ENCODE data around the gene SELENOO. TPM values are rescaled to one million over a fixed set of nuclear protein-coding genes. Genes with fewer than 3 reads are reported as not detected.

SELENOO gene
- total RNA-seq, 1 experiment from 2014 or later = 27.0 TPM

DNA sequence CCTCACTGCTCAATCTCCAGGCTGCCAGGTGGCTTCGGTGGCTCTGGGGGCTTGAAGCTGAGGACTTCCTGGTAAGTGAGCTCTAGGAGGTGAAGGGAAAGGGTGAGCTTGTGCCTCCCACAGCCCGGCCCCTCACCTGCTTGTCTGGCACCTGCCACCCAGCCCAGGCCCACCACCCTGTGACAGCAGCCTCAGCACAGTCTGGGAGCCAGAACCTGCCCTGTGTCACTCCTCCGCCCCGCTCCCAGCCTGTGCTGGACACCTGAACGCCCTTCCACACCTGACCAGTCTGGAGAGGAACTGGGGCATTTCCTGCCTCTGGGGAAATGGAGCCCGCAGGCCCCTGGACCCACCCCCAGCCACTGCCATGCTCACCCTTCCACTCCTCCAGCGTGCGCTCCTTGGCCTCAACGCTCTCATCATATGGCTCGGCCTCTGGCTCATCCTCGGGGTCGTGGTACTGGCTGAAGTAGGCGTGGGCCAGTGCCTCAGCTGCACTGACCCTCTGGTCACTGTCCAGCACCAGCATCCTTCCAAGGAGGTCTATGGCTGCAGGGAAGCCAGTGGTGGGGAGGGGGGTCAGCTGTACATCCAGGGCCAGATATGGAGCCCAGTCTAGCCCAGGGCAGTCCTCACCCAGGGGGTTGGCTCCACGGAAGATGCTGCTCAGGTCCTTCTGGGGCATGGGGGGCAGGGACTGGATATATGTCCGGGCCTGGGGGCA is 64.3 kb downstream of the SELENOO start:
- ChIA-PET CTCF (interaction anchor here (0.9 to 1.4 kb wide), 3 partner anchors 59 to 409 kb away, joined by 3 read pairs; no protein-coding TSS in a partner anchor), POLR2A (no interaction called here)
- no peaks in the 10 kb centered on the region for H3K36me3 Mint-ChIP-seq
- no peak for DNase-seq (ENCODE audit: low spot score)
- no peak for TF ChIP-seq TEAD1 (CRISPR knock-in tag; IDR thresholded peaks at IDR 0.05)
- TF ChIP-seq, protein P1, sequence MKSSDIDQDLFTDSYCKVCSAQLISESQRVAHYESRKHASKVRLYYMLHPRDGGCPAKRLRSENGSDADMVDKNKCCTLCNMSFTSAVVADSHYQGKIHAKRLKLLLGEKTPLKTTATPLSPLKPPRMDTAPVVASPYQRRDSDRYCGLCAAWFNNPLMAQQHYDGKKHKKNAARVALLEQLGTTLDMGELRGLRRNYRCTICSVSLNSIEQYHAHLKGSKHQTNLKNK (CRISPR knock-in tag; IDR thresholded peaks at IDR 0.05) = no peak
- TF ChIP-seq ZNF219 (CRISPR knock-in tag; IDR thresholded peaks at IDR 0.05; ENCODE audit: borderline replicate concordance) = no peak
- TF ChIP-seq, protein P2, sequence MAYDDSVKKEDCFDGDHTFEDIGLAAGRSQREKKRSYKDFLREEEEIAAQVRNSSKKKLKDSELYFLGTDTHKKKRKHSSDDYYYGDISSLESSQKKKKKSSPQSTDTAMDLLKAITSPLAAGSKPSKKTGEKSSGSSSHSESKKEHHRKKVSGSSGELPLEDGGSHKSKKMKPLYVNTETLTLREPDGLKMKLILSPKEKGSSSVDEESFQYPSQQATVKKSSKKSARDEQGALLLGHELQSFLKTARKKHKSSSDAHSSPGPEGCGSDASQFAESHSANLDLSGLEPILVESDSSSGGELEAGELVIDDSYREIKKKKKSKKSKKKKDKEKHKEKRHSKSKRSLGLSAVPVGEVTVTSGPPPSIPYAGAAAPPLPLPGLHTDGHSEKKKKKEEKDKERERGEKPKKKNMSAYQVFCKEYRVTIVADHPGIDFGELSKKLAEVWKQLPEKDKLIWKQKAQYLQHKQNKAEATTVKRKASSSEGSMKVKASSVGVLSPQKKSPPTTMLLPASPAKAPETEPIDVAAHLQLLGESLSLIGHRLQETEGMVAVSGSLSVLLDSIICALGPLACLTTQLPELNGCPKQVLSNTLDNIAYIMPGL (CRISPR knock-in tag; IDR thresholded peaks at IDR 0.05) = no peak
- TF ChIP-seq RORB (CRISPR knock-in tag; IDR thresholded peaks at IDR 0.05) = no peak
- no peak for TF ChIP-seq HMGA2 (CRISPR knock-in tag; IDR thresholded peaks at IDR 0.05)
- no peak for TF ChIP-seq ZNF396 (CRISPR knock-in tag; IDR thresholded peaks at IDR 0.05; ENCODE audit: borderline replicate concordance)
- TF ChIP-seq, protein P3, sequence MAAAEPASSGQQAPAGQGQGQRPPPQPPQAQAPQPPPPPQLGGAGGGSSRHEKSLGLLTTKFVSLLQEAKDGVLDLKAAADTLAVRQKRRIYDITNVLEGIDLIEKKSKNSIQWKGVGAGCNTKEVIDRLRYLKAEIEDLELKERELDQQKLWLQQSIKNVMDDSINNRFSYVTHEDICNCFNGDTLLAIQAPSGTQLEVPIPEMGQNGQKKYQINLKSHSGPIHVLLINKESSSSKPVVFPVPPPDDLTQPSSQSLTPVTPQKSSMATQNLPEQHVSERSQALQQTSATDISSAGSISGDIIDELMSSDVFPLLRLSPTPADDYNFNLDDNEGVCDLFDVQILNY (CRISPR knock-in tag; IDR thresholded peaks at IDR 0.05) = no peak
- TF ChIP-seq, protein P4, sequence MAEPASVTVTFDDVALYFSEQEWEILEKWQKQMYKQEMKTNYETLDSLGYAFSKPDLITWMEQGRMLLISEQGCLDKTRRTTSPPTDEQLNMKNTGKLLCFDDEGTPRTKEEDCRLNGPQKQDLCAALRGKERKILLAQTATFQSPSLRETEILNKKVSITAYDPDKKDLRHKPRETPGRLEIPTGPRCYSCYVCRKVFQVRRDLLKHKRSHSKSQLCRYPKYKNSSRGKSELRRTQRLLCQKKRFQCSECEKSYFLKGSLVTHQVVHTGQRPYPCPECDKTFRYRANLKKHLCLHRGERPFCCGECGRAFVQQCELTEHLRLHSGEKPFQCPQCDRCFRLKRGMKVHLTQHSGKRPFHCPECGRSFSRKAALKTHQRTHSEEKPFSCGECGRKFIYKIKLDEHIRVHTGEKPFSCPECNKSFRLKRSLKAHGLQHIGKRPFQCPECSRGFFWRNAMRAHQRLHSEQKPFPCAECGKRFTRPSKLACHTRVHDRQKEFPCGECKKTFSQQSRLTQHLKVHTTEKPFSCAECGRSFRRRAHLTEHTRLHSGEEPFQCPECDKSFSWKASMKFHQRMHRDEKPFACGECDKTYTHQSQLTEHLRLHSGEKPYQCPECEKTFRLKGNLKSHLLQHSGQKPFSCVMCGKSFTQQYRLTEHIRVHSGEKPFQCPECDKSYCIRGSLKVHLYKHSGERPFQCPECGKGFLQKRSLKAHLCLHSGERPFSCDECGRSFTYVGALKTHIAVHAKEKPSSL (CRISPR knock-in tag; conservative IDR thresholded peaks at IDR 0.05) = no peak
- TF ChIP-seq NFE2L1 (CRISPR knock-in tag; IDR thresholded peaks at IDR 0.05) = no peak
- TF ChIP-seq, protein P5, sequence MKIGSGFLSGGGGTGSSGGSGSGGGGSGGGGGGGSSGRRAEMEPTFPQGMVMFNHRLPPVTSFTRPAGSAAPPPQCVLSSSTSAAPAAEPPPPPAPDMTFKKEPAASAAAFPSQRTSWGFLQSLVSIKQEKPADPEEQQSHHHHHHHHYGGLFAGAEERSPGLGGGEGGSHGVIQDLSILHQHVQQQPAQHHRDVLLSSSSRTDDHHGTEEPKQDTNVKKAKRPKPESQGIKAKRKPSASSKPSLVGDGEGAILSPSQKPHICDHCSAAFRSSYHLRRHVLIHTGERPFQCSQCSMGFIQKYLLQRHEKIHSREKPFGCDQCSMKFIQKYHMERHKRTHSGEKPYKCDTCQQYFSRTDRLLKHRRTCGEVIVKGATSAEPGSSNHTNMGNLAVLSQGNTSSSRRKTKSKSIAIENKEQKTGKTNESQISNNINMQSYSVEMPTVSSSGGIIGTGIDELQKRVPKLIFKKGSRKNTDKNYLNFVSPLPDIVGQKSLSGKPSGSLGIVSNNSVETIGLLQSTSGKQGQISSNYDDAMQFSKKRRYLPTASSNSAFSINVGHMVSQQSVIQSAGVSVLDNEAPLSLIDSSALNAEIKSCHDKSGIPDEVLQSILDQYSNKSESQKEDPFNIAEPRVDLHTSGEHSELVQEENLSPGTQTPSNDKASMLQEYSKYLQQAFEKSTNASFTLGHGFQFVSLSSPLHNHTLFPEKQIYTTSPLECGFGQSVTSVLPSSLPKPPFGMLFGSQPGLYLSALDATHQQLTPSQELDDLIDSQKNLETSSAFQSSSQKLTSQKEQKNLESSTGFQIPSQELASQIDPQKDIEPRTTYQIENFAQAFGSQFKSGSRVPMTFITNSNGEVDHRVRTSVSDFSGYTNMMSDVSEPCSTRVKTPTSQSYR (CRISPR knock-in tag; IDR thresholded peaks at IDR 0.05) = no peak
- no peak overlapping the region for H3K4me3 Mint-ChIP-seq
- H3K27ac Mint-ChIP-seq = no peak overlapping the region
- peaks cover 8% of the 10 kb centered on the region for H3K4me1 Mint-ChIP-seq
- ATAC-seq = no peak
- H3K9me3 Mint-ChIP-seq = no peaks in the 10 kb centered on the region
- H3K27me3 Mint-ChIP-seq (ENCODE audit: low read depth) = peaks cover 45% of the 10 kb centered on the region

DNA sequence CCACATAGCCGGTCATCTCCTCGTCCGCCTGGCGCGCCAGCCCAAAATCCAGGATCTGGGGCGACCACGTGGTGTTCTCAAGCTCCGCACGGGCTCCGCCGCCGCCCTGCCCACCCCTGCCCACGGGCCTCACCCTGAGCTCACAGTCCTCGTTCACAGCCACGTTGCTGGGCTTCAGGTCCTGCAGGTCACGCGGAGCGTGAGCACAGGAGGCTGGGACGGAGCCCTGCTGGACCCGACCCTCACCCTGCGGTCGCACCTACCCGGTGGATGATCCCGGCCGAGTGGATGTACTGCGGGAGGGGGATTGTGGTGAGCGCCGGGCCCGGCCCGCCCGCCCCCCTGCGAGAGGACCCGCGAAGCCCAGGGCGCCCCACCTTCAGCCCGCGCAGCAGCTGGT is 66.2 kb downstream of the SELENOO start:
- ChIA-PET CTCF (interaction anchor here (0.5 to 2.4 kb wide), 17 partner anchors 8 to 258 kb away, joined by 3 to 20 read pairs (median 4); partner anchors contain the start of genes ADM2, HDAC10 and SCO2), POLR2A (interaction anchor here (1.1 to 1.3 kb wide), 3 partner anchors 15 to 40 kb away, joined by 3 to 4 read pairs (median 3); partner anchors contain the start of genes HDAC10 and PLXNB2)
- Mint-ChIP-seq H3K27ac (no peak overlapping the region), H3K4me1 (peaks cover 7% of the 10 kb centered on the region), H3K9me3 (no peaks in the 10 kb centered on the region), H3K4me3 (0 out of 2 replicates have a peak overlapping the region, but pooled peaks have one; percentile 27), H3K27me3 (ENCODE audit: low read depth) (peaks cover 54% of the 10 kb centered on the region), H3K36me3 (no peaks in the 10 kb centered on the region)
- no peak for DNase-seq (ENCODE audit: low spot score)
- ATAC-seq = no peak
- TF ChIP-seq, protein P6, sequence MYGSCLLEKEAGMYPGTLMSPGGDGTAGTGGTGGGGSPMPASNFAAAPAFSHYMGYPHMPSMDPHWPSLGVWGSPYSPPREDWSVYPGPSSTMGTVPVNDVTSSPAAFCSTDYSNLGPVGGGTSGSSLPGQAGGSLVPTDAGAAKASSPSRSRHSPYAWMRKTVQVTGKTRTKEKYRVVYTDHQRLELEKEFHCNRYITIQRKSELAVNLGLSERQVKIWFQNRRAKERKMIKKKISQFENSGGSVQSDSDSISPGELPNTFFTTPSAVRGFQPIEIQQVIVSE (CRISPR knock-in tag; IDR thresholded peaks at IDR 0.05; ENCODE audit: borderline replicate concordance) = no peak
- no peak for TF ChIP-seq IRF2 (CRISPR knock-in tag; IDR thresholded peaks at IDR 0.05; ENCODE audit: borderline replicate concordance, low read depth)
- TF ChIP-seq, protein P7, sequence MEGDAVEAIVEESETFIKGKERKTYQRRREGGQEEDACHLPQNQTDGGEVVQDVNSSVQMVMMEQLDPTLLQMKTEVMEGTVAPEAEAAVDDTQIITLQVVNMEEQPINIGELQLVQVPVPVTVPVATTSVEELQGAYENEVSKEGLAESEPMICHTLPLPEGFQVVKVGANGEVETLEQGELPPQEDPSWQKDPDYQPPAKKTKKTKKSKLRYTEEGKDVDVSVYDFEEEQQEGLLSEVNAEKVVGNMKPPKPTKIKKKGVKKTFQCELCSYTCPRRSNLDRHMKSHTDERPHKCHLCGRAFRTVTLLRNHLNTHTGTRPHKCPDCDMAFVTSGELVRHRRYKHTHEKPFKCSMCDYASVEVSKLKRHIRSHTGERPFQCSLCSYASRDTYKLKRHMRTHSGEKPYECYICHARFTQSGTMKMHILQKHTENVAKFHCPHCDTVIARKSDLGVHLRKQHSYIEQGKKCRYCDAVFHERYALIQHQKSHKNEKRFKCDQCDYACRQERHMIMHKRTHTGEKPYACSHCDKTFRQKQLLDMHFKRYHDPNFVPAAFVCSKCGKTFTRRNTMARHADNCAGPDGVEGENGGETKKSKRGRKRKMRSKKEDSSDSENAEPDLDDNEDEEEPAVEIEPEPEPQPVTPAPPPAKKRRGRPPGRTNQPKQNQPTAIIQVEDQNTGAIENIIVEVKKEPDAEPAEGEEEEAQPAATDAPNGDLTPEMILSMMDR (IDR thresholded peaks at IDR 0.05) = no peak
- TF ChIP-seq, protein P8, sequence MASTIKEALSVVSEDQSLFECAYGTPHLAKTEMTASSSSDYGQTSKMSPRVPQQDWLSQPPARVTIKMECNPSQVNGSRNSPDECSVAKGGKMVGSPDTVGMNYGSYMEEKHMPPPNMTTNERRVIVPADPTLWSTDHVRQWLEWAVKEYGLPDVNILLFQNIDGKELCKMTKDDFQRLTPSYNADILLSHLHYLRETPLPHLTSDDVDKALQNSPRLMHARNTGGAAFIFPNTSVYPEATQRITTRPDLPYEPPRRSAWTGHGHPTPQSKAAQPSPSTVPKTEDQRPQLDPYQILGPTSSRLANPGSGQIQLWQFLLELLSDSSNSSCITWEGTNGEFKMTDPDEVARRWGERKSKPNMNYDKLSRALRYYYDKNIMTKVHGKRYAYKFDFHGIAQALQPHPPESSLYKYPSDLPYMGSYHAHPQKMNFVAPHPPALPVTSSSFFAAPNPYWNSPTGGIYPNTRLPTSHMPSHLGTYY (CRISPR knock-in tag; IDR thresholded peaks at IDR 0.05) = no peak
- TF ChIP-seq EMX1 (CRISPR knock-in tag; IDR thresholded peaks at IDR 0.05) = no peak
- no peak for TF ChIP-seq ZNF416 (CRISPR knock-in tag; IDR thresholded peaks at IDR 0.05)
- TF ChIP-seq, protein P9, sequence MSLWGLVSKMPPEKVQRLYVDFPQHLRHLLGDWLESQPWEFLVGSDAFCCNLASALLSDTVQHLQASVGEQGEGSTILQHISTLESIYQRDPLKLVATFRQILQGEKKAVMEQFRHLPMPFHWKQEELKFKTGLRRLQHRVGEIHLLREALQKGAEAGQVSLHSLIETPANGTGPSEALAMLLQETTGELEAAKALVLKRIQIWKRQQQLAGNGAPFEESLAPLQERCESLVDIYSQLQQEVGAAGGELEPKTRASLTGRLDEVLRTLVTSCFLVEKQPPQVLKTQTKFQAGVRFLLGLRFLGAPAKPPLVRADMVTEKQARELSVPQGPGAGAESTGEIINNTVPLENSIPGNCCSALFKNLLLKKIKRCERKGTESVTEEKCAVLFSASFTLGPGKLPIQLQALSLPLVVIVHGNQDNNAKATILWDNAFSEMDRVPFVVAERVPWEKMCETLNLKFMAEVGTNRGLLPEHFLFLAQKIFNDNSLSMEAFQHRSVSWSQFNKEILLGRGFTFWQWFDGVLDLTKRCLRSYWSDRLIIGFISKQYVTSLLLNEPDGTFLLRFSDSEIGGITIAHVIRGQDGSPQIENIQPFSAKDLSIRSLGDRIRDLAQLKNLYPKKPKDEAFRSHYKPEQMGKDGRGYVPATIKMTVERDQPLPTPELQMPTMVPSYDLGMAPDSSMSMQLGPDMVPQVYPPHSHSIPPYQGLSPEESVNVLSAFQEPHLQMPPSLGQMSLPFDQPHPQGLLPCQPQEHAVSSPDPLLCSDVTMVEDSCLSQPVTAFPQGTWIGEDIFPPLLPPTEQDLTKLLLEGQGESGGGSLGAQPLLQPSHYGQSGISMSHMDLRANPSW (CRISPR knock-in tag; conservative IDR thresholded peaks at IDR 0.05; ENCODE audit: low read depth) = no peak

Measured in WTC11 (cell line).